CD4-positive, alpha-beta T cell treated with Interleukin-15 for 4 hours (primary cell): ENCODE measurements around the gene SLC16A11.
"Not testable (repeated sequence)": the region's sequence is repeated elsewhere in the genome, so short reads cannot be mapped to it uniquely, and the experiment has no call there.

Experiments used
- DNase-seq: peaks from one replicate; pipeline ENCODE4 v3.0.0-alpha.2; 2020; ENCODE audit warnings: low spot score

The SLC16A11 gene

DNA sequence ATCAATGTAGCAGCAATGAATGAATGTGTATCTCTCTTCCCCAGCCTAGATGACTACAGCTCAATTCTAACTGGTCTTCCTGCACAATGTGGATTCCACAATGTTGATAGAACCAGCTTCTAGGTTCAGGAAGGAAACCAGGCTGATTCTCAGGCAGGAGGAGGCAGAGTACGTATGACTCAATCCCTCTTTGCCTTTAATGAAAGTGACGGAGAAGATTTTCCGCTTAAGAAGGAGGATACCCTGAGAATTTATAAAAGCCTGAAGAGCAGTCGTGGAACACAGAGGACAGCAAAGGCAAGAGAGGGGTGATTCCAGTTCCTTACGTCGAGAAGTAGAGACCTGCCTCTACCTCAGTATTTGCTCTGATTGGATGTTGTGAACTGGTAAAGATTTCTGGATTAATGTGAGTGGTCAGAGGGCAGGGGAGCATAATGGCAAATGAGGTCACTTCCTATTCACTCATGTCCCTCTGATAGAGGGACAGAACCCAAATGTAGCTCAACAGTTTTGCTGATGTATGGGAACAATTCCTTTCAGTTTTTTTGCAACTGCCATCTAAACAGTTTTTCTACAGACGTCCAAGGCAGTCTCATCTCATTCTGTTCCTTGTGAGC lies 15.0 kb upstream of the SLC16A11 start:
- no peak for DNase-seq

GRCh38 chr17:7056386-7056785 lies 12.5 kb upstream of the SLC16A11 start:
- no peak for DNase-seq

DNA sequence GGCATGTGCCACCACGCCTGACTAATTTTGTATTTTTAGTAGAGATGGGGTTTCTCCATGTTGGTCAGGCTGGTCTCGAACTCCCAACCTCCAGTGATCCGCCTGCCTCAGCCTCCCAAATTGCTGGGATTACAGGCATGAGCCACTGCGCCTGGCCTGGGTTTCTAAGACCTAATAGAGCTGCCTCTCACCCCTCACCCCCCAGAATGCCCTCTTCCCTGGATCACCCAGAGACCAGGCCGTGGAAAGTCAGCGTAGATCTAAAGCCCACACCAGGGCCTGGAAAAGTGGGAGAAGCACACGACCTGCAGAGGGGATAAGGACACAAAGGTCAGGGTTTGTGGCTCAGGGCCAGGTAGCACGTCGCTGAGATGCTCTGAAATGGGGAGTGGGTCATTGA lies 6.7 kb upstream of the SLC16A11 start:
- not testable (repeated sequence) for DNase-seq

DNA sequence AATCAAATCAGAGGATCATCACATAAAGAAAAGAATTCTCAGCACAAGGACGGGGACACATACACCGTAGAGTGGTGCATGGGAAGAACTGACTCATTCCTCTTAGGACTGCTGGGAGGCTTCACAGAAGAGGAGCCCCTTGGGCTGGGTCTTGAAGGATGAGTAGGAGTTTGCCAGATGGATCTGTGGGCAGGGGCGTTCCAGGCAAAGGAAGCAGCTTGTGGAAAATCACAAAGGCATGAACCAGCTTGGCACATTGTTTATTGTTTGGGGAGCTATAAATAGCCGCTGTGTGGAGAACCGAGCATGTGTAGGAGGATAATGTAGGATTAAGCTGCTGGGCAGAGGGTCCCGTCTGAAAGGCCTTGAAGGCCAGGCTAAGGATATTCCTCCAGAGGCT lies 5.1 kb upstream of the SLC16A11 start:
- DNase-seq, result no peak

GRCh38 chr17:7047566-7047965 lies 3.7 kb upstream of the SLC16A11 start:
- DNase-seq, result peak; percentile 25

- DNase-seq, result peak; percentile 87
These were observed 3.0 kb upstream of the SLC16A11 start for GRCh38 chr17:7046725-7047397.

- DNase-seq, result peak; percentile 36
These were observed 2.3 kb upstream of the SLC16A11 start for GRCh38 chr17:7046127-7046724.

DNA sequence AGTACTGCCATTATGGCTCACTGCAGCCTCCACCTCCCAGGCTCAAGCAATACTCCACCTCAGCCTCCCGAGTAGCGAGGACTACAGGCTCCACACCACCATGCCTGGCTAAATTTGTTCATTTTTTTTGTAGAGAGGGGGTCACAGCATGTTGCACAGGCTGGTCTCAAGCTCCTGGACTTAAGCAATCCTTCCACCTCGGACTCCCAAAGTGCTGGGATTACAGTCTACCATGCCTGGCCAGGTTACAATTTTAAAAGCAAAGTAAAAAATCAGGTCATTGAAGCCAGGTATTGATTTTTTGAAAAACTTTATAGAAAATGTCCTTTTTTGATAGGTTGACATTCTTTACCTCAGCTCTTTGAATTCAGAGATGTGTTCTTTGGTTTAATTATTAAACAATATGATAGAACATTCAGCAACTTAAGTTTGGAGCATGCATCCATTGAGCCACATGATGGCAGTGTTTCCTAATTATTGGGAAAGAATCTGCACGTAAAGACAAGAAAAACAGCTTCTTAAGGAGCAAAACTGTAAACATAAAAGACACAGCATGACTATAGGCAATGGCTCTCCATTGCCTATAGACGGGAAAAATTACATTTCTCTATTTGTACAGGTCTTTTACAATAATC lies 1.7 kb upstream of the SLC16A11 start:
- DNase-seq, result peak; percentile 83

DNA sequence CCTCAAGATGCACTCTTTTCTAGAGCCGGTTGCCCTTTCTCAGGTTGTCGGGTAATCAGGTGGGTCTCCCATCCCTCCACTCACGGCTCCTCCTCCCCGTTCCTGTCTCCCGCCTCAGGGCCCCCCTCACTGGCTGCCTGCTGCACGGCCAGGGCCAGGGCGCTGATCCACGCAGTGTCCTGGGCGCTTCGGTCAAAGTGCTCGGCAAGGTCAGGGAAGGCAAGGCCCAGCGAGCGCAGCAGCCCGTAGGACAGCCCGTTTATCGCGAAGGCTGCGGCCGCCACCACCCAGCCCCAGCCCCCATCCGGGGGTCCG lies 753 bp downstream of the SLC16A11 start:
- DNase-seq, result no peak

DNA sequence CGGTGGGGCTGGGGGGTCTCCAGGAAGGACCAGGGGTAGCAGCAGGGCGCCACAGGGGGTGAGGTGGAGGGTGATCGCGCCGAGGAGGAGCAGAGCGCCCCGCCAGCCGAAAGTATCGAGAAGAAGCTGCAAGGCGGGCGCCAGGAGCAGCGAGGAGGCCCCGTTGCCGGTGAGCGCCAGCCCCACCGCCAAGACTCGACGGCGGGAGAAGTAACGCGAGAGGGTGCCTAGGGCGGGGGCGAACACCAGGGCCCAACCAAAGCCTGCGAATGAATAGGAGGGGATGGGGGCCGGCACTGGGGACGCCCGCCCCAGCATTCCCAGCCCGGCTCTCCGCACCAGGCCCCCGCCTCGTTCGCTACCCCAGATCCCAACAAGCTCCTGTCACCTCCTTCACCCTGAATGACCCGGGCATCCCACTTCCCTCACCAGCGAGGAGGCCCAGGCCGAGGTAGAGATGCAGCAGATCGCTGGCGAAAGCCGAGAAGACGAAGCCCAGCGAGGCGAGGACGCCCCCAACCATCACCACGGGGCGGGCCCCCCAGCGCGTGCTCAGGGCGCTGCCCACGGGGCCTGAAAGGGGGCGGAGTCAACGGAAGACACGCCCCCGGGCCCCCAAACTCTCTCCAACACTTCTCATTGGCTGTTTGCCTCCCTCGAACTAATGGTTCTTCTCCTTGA lies 1.3 kb downstream of the SLC16A11 start:
- DNase-seq, result peak; percentile 29

DNA sequence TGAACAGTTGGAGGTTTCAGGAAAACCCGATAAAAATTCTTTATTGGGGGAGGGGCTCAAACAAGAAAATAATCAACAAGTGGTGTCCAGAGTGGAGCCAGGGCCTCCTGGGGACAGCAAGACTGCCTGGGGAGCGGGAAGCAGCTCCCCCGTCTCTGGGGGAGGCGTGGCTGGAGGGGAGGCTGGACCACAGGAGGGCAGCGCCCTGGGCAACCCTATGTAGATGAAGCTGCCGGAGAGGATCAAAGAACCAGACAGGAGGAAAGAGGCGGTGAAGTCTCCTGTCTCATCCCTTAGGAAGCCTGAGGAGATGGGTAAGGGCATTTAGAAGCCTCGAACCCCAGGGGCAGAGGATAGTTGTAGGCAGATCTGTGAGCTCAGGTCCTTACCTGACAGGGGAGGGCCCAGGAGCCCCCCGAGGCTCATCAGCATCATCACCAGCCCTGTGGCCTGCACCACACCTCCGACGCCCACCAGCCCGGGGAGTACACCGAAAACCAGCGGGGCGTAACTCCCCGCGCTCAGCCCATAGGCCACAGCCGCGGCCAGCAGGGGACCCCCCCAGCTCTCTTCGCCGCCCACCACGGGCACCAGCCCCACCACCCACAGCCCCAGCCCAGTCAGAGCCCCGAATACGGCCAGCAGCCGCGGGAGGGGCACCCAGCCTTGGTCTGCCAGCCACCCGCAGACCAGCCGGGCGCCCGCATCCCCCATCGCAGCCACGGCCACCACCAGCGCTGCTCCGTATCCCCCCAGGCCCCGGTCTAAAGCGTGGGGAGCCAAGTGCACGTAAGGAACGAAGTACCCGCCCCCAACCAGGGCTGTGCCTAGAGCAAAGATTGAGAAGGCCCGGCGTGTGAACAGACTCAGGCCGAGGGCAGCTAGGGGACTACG lies 2.0 kb downstream of the SLC16A11 start:
- no peak for DNase-seq

DNA sequence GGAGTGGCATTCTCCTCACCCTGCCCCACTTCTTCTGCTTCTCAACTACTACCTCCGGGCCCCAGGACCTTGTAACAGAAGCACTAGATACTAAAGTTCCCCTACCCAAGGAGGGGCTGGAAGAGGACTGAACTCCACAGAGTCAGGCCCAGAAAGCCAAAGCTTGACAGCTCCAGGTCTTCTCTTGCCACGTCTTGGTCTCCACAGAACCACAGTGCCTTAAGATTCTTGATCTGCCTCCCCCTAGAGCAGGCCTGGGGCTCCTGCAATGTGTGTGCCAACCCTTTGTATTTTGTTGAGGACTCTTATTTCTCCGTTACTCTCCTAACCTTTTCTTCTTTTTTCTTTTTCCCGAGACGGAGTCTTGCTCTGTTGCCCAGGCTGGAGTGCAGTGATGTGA lies 4.1 kb downstream of the SLC16A11 start:
- DNase-seq, result no peak

DNA sequence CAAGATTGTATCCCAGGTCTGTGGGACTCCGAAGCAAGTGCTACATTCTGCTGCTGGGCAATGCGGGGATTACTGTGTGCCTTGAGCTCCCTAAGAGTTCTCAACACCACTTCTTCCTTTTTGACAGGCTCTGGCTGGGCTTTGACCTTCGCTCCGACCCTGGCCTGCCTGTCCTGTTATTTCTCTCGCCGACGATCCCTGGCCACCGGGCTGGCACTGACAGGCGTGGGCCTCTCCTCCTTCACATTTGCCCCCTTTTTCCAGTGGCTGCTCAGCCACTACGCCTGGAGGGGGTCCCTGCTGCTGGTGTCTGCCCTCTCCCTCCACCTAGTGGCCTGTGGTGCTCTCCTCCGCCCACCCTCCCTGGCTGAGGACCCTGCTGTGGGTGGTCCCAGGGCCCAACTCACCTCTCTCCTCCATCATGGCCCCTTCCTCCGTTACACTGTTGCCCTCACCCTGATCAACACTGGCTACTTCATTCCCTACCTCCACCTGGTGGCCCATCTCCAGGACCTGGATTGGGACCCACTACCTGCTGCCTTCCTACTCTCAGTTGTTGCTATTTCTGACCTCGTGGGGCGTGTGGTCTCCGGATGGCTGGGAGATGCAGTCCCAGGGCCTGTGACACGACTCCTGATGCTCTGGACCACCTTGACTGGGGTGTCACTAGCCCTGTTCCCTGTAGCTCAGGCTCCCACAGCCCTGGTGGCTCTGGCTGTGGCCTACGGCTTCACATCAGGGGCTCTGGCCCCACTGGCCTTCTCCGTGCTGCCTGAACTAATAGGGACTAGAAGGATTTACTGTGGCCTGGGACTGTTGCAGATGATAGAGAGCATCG lies 5.6 kb downstream of the SLC16A11 start:
- DNase-seq, result no peak

GRCh38 chr17:7035591-7036368 lies 8.1 kb downstream of the SLC16A11 start, which contains the start of gene SLC16A13:
Gene SLC16A13, plus strand, starts transcription at chr17:7036015. Its CDS starts 368 bp downstream, at chr17:7036383.
- DNase-seq, result peak; percentile 99

GRCh38 chr17:7034955-7035590 lies 8.8 kb downstream of the SLC16A11 start:
- DNase-seq, result peak; percentile 55

DNA sequence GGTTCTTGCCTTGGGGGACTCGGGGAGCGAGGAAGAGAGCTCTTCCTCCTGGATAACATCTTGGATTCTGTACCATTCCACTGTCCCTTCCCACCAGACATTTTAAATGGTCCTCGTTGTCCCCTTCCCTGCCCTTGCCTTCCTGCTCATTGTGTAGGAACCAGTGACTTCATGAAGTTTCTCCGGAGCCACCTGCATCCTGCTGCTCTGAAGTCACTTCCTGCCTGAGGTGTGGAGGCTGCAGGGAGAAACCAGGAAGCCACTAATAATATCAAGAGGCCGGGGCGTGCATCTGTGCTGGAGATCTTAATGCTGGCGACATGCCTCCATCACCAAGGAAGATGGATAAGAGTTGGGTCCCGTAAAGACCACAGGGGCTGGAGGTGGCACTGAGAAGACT lies 14.2 kb downstream of the SLC16A11 start:
- peak; percentile 46 for DNase-seq

GRCh38 chr17:7029096-7029495 lies 14.8 kb downstream of the SLC16A11 start:
- DNase-seq, result no peak

DNA sequence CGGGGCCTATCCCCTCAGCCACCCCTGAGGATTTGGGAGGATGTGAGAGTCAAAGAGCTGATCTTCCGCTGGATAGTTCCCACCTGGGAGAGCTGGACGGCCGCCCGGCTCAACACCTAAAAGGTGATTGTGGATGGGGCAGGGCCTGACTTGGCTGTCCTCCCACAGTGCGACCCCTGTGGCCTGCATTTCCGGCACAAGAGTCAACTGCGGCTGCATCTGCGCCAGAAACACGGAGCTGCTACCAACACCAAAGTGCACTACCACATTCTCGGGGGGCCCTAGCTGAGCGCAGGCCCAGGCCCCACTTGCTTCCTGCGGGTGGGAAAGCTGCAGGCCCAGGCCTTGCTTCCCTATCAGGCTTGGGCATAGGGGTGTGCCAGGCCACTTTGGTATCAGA lies 16.6 kb downstream of the SLC16A11 start:
- no peak for DNase-seq

GRCh38 chr17:7026471-7027115 lies 17.3 kb downstream of the SLC16A11 start:
- no peak for DNase-seq
